Urinary bladder (tissue), 4 donors: ENCODE measurements around the gene POC1A. TPM values are rescaled to one million over a fixed set of nuclear protein-coding genes. Genes with fewer than 3 reads are reported as not detected.
"Not testable (repeated sequence)": the region's sequence is repeated elsewhere in the genome, so short reads cannot be mapped to it uniquely, and the experiment has no call there.

Experiments used
- DNase-seq: peaks from one replicate; pipeline ENCODE4 v3.0.0-alpha.2; 2015; ENCODE audit errors: extremely low spot score
- H3K27ac ChIP-seq: one replicate; pipeline ENCODE4 v1.5.1; 2013; ENCODE audit warnings: low read depth, mild to moderate bottlenecking, moderate library complexity
- H3K36me3 ChIP-seq: one replicate; pipeline ENCODE4 v1.6.1; 2013; ENCODE audit warnings: mild to moderate bottlenecking, moderate library complexity; ENCODE audit not compliant: insufficient read depth
- H3K4me1 ChIP-seq: one replicate; pipeline ENCODE4 v1.6.1; 2013; ENCODE audit warnings: mild to moderate bottlenecking, moderate library complexity; ENCODE audit not compliant: insufficient read depth
- H3K4me3 ChIP-seq: one replicate; pipeline ENCODE4 v1.5.1; 2013; ENCODE audit warnings: low read depth, low read length
- WGBS: extraction: QIAGEN DNeasy Blood & Tissue Kit; methylation state at CpG from one replicate; pipeline ENCODE4 v1.1.7; 2013; 5-methylcytosine and 5-hydroxymethylcytosine counted together
- polyA plus RNA-seq: library from polyadenylated mRNA; stranded (reverse); fragments of 200-250 nt; gene quantifications from one replicate; pipeline ENCODE4 v1.2.3, GENCODE V29; 2013
- total RNA-seq: library from RNA; depleted of rRNA; stranded (reverse); fragments of >200 nt; gene quantifications from one replicate; pipeline ENCODE4 v1.2.3, GENCODE V29; 2014
- donor health status: healthy with polysubstance abuse.
- donor health status: healthy.

The POC1A gene
- total and polyA plus RNA-seq, 2 donors = 2.5 to 4.2 TPM

- H3K4me1 ChIP-seq = no peaks in the 10 kb centered on the region
- 91% methylated on average over 18 of the region's 18 CpGs for WGBS
- no peak overlapping the region for H3K4me3 ChIP-seq
These were observed 109.2 kb downstream of the POC1A start for GRCh38 chr3:52044869-52045619.

GRCh38 chr3:52043750-52044149 lies 110.5 kb downstream of the POC1A start:
- no peaks in the 10 kb centered on the region for H3K4me1 ChIP-seq
- no peak for DNase-seq
- no peak overlapping the region for H3K27ac ChIP-seq
- H3K4me3 ChIP-seq = no peak overlapping the region
- H3K36me3 ChIP-seq = no peaks in the 10 kb centered on the region
- WGBS = 61% methylated on average over 6 of the region's 6 CpGs

More at GRCh38 chr3:52044869-52045619, 109.2 kb downstream of the POC1A start:
- DNase-seq = no peak
- Histone ChIP-seq H3K27ac (no peak overlapping the region), H3K36me3 (no peaks in the 10 kb centered on the region)

DNA sequence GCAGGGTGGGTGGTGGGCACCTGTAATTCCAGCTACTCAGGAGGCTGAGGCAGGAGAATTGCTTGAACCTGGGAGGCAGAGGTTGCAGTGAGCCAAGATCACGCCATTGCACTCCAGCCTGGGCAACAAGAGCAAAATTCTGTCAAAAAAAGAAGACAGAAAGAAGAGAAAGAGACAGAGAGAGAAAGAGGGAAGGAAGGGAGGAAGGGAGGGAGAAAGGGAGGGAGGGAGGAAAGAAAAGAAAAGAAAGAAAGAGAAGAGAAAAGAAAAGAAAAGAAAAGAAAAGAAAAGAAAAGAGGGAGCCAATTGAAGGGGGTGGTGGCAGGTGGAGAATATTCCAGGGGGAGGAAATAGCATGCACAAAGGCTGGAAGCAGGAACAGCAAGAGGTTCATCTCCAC lies 111.2 kb downstream of the POC1A start:
- 93% methylated on average over 1 of the region's 1 CpG for WGBS
- not testable (repeated sequence) for H3K4me1 ChIP-seq, DNase-seq, H3K36me3 ChIP-seq, H3K27ac ChIP-seq, H3K4me3 ChIP-seq

DNA sequence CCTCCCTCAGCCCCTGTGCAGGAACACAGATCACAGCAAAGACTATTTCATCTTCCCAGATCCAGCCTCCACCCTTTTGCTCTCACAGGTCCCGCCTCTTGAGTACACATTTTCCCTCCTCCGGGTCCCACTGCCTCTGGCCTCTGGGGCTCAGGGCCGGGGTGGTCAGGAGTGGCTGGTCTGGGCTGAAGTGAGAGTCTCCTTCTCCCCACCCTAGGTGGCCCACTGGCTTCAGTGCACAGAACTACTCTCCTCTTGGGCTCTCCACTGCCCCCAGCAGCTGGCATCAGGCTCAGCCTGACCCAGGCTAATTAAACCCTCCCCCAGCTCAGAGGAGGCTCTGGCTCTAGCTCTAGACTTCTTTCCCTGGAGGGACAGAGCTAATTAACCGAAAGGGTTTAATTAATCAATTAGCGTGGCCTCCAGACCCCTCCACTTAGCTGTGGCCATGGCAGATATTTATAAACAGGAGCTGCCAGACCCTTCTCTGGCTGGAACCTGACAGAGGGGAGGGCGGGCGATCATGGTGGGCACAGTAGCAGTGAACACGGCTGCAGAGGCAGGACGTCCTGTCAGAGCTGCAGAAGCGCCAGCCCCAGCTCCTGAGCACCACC lies 113.0 kb downstream of the POC1A start:
- no peak overlapping the region for H3K27ac ChIP-seq
- no peaks in the 10 kb centered on the region for H3K4me1 ChIP-seq
- DNase-seq = no peak
- no peaks in the 10 kb centered on the region for H3K36me3 ChIP-seq
- 72% methylated on average over 10 of the region's 10 CpGs for WGBS
- H3K4me3 ChIP-seq = no peak overlapping the region

- H3K27ac ChIP-seq = no peak overlapping the region
- 85% methylated on average over 8 of the region's 8 CpGs for WGBS
These were observed 113.6 kb downstream of the POC1A start for GRCh38 chr3:52040600-52040999.

GRCh38 chr3:52039846-52040245 lies 114.4 kb downstream of the POC1A start:
- 74% methylated on average over 17 of the region's 17 CpGs for WGBS
- no peak overlapping the region for H3K27ac ChIP-seq
- no peaks in the 10 kb centered on the region for H3K4me1 ChIP-seq
- DNase-seq = no peak
- no peak overlapping the region for H3K4me3 ChIP-seq
- H3K36me3 ChIP-seq = no peaks in the 10 kb centered on the region

More at GRCh38 chr3:52040600-52040999, 113.6 kb downstream of the POC1A start:
- no peaks in the 10 kb centered on the region for H3K36me3 ChIP-seq
- no peak overlapping the region for H3K4me3 ChIP-seq
- DNase-seq = no peak
- no peaks in the 10 kb centered on the region for H3K4me1 ChIP-seq

- Histone ChIP-seq H3K36me3 (no peaks in the 10 kb centered on the region), H3K4me3 (no peak overlapping the region), H3K27ac (no peak overlapping the region), H3K4me1 (no peaks in the 10 kb centered on the region)
- no peak for DNase-seq
- WGBS = 89% methylated on average over 4 of the region's 4 CpGs
These were observed 114.8 kb downstream of the POC1A start for GRCh38 chr3:52039426-52039825.

GRCh38 chr3:52038227-52038626 lies 116.0 kb downstream of the POC1A start:
- WGBS = 88% methylated on average over 6 of the region's 6 CpGs
- Histone ChIP-seq H3K27ac (no peak overlapping the region), H3K4me1 (no peaks in the 10 kb centered on the region), H3K36me3 (no peaks in the 10 kb centered on the region), H3K4me3 (no peak overlapping the region)
- no peak for DNase-seq

- DNase-seq = no peak
- no peaks in the 10 kb centered on the region for H3K36me3 ChIP-seq
- H3K4me1 ChIP-seq = no peaks in the 10 kb centered on the region
- H3K4me3 ChIP-seq = no peak overlapping the region
- no peak overlapping the region for H3K27ac ChIP-seq
- WGBS = 96% methylated on average over 4 of the region's 4 CpGs
These were observed 116.9 kb downstream of the POC1A start for GRCh38 chr3:52037291-52037690.

- H3K36me3 ChIP-seq = no peaks in the 10 kb centered on the region
- no peaks in the 10 kb centered on the region for H3K4me1 ChIP-seq
- H3K27ac ChIP-seq = no peak overlapping the region
- WGBS = 44% methylated on average over 5 of the region's 5 CpGs
- no peak for DNase-seq
- H3K4me3 ChIP-seq = no peak overlapping the region
These were observed 117.4 kb downstream of the POC1A start for GRCh38 chr3:52036829-52037228.

DNA sequence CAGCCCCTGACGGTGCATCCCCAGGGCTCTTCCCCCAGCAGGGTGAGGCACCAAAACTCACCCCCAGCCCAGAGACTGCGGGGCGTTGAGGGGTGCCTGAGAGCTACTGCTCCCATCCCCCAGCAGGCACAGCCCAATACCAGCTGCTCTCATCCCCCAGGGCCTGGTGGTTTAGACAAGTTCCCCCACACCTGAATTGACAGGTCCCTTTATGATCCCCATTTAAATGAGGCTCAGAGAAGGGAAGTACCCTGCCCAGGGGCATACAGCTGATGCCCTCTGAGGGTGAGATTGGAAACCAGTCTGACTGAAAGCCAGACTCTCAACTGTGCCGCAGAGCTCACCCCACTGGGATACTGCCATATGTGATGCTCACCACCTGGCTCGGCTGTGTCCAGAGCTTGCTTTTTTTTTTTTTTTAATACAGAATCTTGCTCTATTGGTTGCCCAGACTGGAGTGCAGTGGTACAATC lies 118.0 kb downstream of the POC1A start:
- H3K4me3 ChIP-seq = no peak overlapping the region
- H3K4me1 ChIP-seq = no peaks in the 10 kb centered on the region
- 76% methylated on average over 5 of the region's 5 CpGs for WGBS
- DNase-seq = no peak
- no peak overlapping the region for H3K27ac ChIP-seq
- no peaks in the 10 kb centered on the region for H3K36me3 ChIP-seq

DNA sequence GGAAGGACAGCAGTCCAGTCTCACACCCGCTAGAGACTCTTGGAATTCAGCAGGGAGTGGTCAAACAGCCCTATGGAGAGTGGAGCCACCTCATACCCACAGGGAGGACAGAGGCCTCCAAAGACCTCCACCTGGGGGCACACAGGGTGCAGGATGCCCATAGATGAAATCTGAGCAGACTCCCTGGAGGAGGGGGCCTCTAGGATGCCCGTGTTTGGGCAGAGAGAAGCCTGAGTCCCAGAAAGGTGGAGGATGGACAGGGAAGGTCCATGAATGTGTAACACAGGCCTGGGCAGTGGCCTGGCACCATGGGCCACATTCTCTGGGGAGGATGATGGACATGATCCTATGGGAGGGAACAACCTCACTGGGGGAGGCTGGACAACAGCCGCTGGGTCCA lies 119.6 kb downstream of the POC1A start:
- WGBS = 87% methylated on average over 3 of the region's 3 CpGs
- H3K27ac ChIP-seq = no peak overlapping the region
- DNase-seq = no peak
- no peaks in the 10 kb centered on the region for H3K36me3 ChIP-seq
- no peak overlapping the region for H3K4me3 ChIP-seq
- H3K4me1 ChIP-seq = no peaks in the 10 kb centered on the region

DNA sequence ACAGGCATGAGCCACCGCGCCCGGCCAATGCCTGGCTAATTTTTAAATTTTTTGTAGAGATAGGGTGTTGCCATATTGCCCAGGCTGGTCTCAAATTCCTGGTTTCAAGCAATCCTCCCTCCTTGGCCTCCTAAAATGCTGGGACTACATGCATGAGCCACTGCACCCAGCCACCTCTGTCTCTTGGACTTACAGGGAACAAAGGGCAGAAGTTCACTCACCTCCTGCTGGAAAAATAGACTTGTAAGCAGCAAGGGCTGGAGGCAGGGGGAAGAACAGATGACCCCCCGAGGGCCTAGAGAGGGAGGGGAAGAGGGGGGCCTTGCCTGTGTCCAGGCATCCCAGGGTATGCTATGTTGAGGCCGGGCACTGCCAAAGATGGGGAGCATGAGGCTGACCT lies 120.0 kb downstream of the POC1A start:
- no peaks in the 10 kb centered on the region for H3K4me1 ChIP-seq
- H3K36me3 ChIP-seq = no peaks in the 10 kb centered on the region
- no peak overlapping the region for H3K4me3 ChIP-seq
- no peak overlapping the region for H3K27ac ChIP-seq
- WGBS = 93% methylated on average over 5 of the region's 5 CpGs
- no peak for DNase-seq

DNA sequence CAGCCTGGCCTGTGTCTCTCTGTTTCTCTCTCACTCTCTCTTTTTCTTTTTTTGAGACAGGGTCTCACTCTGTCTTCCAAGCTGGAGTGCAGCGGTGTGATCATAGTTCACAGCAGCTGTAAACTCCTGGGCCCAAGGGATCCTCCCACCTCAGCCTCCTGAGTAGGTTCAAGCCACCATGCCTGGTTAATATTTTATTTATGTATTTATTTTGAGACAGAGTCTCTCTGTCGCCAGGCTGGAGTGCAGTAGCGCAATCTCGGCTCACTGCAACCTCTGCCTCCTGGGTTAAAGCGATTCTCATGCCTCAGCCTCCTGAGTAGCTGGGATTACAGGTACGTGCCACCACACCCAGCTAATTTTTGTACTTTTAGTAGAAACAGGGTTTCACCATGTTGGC lies 120.5 kb downstream of the POC1A start:
- H3K27ac ChIP-seq, DNase-seq: not testable (repeated sequence)
- WGBS = 96% methylated on average over 6 of the region's 6 CpGs

More for the DNA sequence above, 120.5 kb downstream of the POC1A start:
- H3K4me1 ChIP-seq, H3K36me3 ChIP-seq, H3K4me3 ChIP-seq: not testable (repeated sequence)
